Measurements from ENCODE around the gene SCGB1A1. TPM values are rescaled to one million over a fixed set of nuclear protein-coding genes. Genes with fewer than 3 reads are reported as not detected.
"Not testable (repeated sequence)": the region's sequence is repeated elsewhere in the genome, so short reads cannot be mapped to it uniquely, and the experiment has no call there.

The SCGB1A1 gene
- total and polyA plus RNA-seq, 9 donors: 1.8 to 11.6 TPM; not detected in 7

DNA sequence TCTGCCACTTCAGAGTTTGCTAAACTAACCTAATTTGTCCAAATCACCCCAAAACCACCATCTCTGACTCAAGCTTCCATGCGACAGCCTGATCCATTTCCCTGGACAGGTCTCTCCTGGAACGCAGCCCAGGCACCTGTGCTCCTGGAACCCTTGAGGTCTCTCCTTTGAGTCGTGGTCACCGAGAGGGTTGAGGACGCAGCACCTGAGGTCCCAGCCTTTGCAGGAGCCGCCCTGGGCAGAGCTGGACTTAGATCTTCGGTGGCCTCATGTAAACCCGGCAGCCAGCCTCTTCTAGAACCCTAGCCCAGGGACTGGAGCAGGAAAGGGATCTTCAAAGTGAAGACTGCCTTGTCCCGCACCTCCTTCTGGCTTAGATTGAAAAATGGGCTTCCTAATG lies 44.0 kb upstream of the SCGB1A1 start:
- H3K36me3 ChIP-seq: no peaks in the 10 kb centered on the region
- no peaks in the 10 kb centered on the region for H3K27me3 ChIP-seq
- no peak for DNase-seq
- intact Hi-C loops (cut with DNase I): no loop called here
- no peaks in the 10 kb centered on the region for H3K4me1 ChIP-seq (ENCODE audit: insufficient read depth)
- H3K4me3 ChIP-seq: no peak overlapping the region
- WGBS, 3 donors: 84 to 89% (median 89%) methylated on average over 9 of the region's 9 CpGs
- H3K27ac ChIP-seq: no peak overlapping the region
- H3K9me3 ChIP-seq: no peaks in the 10 kb centered on the region
- no peak for TF ChIP-seq EP300 (IDR thresholded peaks at IDR 0.05)
- no peak for TF ChIP-seq POLR2A (IDR thresholded peaks at IDR 0.05)
- TF ChIP-seq, protein P1, sequence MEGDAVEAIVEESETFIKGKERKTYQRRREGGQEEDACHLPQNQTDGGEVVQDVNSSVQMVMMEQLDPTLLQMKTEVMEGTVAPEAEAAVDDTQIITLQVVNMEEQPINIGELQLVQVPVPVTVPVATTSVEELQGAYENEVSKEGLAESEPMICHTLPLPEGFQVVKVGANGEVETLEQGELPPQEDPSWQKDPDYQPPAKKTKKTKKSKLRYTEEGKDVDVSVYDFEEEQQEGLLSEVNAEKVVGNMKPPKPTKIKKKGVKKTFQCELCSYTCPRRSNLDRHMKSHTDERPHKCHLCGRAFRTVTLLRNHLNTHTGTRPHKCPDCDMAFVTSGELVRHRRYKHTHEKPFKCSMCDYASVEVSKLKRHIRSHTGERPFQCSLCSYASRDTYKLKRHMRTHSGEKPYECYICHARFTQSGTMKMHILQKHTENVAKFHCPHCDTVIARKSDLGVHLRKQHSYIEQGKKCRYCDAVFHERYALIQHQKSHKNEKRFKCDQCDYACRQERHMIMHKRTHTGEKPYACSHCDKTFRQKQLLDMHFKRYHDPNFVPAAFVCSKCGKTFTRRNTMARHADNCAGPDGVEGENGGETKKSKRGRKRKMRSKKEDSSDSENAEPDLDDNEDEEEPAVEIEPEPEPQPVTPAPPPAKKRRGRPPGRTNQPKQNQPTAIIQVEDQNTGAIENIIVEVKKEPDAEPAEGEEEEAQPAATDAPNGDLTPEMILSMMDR (IDR thresholded peaks at IDR 0.05): no peak

DNA sequence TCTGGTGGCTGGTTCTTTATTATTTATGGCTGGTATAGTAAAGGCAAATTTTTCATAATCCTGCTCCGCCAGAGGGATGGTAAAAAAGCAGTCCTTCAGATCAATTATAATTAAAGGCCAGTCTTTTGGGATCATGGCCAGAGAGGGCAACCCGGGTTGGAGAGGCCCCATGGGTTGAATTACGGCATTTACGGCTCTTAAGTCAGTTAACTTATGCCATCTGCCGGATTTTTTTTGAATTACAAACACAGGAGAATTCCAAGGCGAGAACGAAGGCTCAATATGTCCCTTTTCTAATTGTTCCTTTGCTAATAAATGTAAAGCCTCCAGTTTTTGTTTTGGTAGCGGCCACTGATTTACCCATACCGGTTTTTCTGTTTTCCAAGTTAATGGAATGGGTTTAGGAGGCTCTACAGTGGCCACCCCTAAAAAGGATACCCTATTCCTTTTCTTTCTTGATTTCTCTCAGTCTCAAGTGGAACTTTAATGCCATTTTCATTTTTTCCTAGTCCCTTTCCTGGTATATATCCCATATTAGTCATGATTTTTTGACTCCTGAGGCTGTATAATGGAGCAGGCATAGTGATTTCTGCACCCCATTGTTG lies 40.3 kb upstream of the SCGB1A1 start:
- H3K4me3 ChIP-seq; H3K9me3 ChIP-seq; H3K27me3 ChIP-seq; H3K27ac ChIP-seq; intact Hi-C loops (cut with DNase I); DNase-seq; H3K36me3 ChIP-seq; H3K4me1 ChIP-seq (ENCODE audit: insufficient read depth): not testable (repeated sequence)
- TF ChIP-seq, protein P1 (IDR thresholded peaks at IDR 0.05): peak in 2 of 3 donors; percentile 15 to 45
- WGBS, 3 donors: 3 to 5% (median 5%) methylated on average over 9 of the region's 9 CpGs

DNA sequence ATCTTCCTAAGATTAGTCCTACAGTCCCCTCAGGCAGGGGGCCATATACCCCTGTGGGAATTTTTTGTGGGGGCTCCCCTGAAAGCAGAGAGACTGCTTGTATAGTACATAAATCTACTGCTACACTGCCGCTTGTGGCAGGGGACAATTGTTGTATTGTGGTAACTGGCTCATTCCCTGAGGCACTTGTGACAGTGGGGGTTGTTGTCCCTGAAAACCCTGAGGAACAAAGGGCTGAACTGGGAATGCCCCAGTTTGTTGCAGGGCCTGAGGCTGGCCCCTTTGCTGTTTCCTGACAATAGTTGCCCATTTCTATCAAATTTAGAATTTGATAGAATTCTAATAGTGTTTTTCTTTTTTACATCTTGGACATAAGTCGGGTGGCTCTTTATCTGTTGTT lies 39.2 kb upstream of the SCGB1A1 start:
- H3K9me3 ChIP-seq; H3K27ac ChIP-seq; H3K27me3 ChIP-seq; H3K36me3 ChIP-seq; H3K4me3 ChIP-seq; intact Hi-C loops (cut with DNase I); DNase-seq; H3K4me1 ChIP-seq (ENCODE audit: insufficient read depth): not testable (repeated sequence)
- 30 to 44% (median 44%) methylated on average over 2 of the region's 2 CpGs for WGBS, 3 donors

DNA sequence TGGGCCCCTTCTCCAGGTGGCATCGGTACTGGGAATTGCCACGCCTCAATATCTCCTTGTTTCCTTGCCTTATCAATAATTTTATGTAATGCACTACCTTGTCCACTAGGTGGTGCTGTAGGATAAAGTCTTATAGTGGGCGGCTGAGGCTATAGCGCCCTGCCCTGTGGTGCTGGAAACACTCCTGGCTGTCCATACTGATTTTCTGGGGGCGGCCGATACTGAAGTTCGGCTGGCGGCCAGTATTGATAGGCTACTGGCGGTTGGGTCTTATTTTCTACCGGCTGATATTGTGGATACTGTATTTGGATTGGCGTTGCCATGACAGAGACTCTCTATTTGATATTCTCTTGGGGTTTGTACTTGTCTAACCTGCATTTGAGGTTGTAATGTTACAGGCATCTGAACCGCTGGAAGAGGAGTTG lies 38.0 kb upstream of the SCGB1A1 start:
- not testable (repeated sequence) for H3K27ac ChIP-seq; H3K4me3 ChIP-seq; H3K36me3 ChIP-seq; H3K4me1 ChIP-seq (ENCODE audit: insufficient read depth); H3K9me3 ChIP-seq; H3K27me3 ChIP-seq
- DNase-seq: peak; percentile 48 to 63 (median 57)
- TF ChIP-seq, protein P1 (IDR thresholded peaks at IDR 0.05): peak; percentile 81 to 83 (median 83)
- intact Hi-C loops (cut with DNase I): loop anchor here in 1 of 4 donors (10.0 kb wide), 1 partner anchor 484 kb away; no protein-coding TSS in a partner anchor
- WGBS, 3 donors: 1 to 2% (median 1%) methylated on average over 12 of the region's 12 CpGs

DNA sequence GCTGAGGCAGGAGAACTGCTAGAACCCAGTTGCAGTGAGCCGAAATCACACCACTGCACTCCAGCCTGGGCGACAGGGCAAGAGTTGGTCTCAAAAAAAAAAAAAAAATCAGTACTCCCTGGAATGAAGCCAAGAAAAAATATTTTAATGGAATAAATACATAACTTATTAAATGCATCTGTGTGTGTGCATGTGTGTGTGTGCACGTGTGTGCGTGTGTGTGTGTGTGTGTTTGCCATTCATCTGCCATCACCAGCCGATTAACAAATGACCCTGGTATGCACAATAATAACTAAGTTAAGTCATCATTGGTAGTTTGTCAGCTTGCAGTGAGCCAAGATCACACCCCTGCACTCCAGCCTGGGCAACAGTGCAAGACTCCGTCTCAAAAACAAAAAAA lies 35.0 kb upstream of the SCGB1A1 start:
- 63 to 73% (median 63%) methylated on average over 6 of the region's 6 CpGs for WGBS, 3 donors
- no peak for DNase-seq
- Histone ChIP-seq H3K36me3 (no peaks in the 10 kb centered on the region), H3K27ac (no peak overlapping the region), H3K27me3 (no peaks in the 10 kb centered on the region), H3K4me1 (ENCODE audit: insufficient read depth) (no peaks in the 10 kb centered on the region), H3K4me3 (no peak overlapping the region), H3K9me3 (no peaks in the 10 kb centered on the region)
- TF ChIP-seq POLR2A (IDR thresholded peaks at IDR 0.05): no peak
- TF ChIP-seq, protein P1 (IDR thresholded peaks at IDR 0.05): no peak
- TF ChIP-seq EP300 (IDR thresholded peaks at IDR 0.05): no peak
- intact Hi-C loops (cut with DNase I): loop anchor here in 1 of 4 donors (10.0 kb wide), 1 partner anchor 481 kb away; no protein-coding TSS in a partner anchor

DNA sequence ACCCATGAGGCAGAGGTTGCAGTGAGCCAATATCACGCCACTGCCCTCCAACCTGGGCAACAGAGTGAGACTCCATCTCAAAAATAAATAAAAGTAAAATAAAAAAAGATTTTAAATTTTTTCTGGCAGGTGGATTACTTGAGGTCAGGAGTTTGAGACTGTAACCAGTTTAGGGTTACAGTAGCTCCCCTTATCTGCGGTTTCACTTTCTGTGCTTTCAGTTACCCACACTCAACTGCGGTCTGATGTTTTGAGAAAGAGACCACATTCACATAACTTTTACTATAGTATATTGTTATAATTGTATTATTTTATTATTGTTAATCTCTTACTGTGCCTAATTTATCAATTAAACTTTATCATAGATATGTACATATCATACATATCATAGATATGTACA lies 32.8 kb upstream of the SCGB1A1 start:
- not testable (repeated sequence) for H3K4me3 ChIP-seq; H3K36me3 ChIP-seq; H3K27ac ChIP-seq; DNase-seq; H3K27me3 ChIP-seq; H3K4me1 ChIP-seq (ENCODE audit: insufficient read depth); H3K9me3 ChIP-seq
- WGBS, 3 donors: 68 to 81% (median 78%) methylated on average over 3 of the region's 3 CpGs
- intact Hi-C loops (cut with DNase I): loop anchor here in 1 of 4 donors (10.0 kb wide), 1 partner anchor 479 kb away; no protein-coding TSS in a partner anchor

All from ovary (tissue), 9 donors.